HG03354 (cell line): ENCODE results near the gene LARP6.
"Not testable (repeated sequence)": the region's sequence is repeated elsewhere in the genome, so short reads cannot be mapped to it uniquely, and the experiment has no call there.

Experiments used
- ATAC-seq: cut with Tn5 transposase; IDR thresholded peaks from one replicate; pipeline ENCODE4 v1.9.1; 2021; ENCODE audit warnings: mild to moderate bottlenecking; ENCODE audit not compliant: unreplicated experiment, poor library complexity, severe bottlenecking

Gene LARP6

GRCh38 chr15:70853973-70854665 is at the start of gene LARP6:
Gene LARP6 (minus strand): TSS chr15:70854157. CDS start chr15:70854088, 69 bp downstream.
- ATAC-seq, result no peak

GRCh38 chr15:70902107-70902506 is 48.1 kb upstream of the LARP6 start:
- no peak for ATAC-seq

GRCh38 chr15:70892912-70893560 is 39.1 kb upstream of the LARP6 start:
- ATAC-seq, result peak; percentile 46

- ATAC-seq, result peak; percentile 86
Measured at GRCh38 chr15:70892002-70892911, 38.3 kb upstream of the LARP6 start, which contains the start of the genes LRRC49 and THAP10. Gene LRRC49 (plus strand): TSS chr15:70892826. CDS start chr15:70892895, 69 bp downstream. Gene THAP10 (minus strand): TSS chr15:70892433. CDS start chr15:70892272, 161 bp downstream.

GRCh38 chr15:70882361-70882760 is 28.4 kb upstream of the LARP6 start:
- no peak for ATAC-seq

GRCh38 chr15:70880781-70881180 is 26.8 kb upstream of the LARP6 start:
- no peak for ATAC-seq

- ATAC-seq, result no peak
Measured at GRCh38 chr15:70879401-70879800, 25.4 kb upstream of the LARP6 start.

- ATAC-seq, result no peak
Measured at GRCh38 chr15:70876683-70877082, 22.7 kb upstream of the LARP6 start.

GRCh38 chr15:70876011-70876410 is 22.1 kb upstream of the LARP6 start:
- no peak for ATAC-seq

GRCh38 chr15:70875001-70875782 is 21.2 kb upstream of the LARP6 start:
- ATAC-seq, result no peak

- ATAC-seq, result no peak
Measured at GRCh38 chr15:70873232-70874054, 19.5 kb upstream of the LARP6 start.

GRCh38 chr15:70871490-70871889 is 17.5 kb upstream of the LARP6 start:
- ATAC-seq, result not testable (repeated sequence)

- no peak for ATAC-seq
Measured at GRCh38 chr15:70870051-70870450, 16.1 kb upstream of the LARP6 start.

- no peak for ATAC-seq
Measured at GRCh38 chr15:70869346-70869745, 15.4 kb upstream of the LARP6 start.

GRCh38 chr15:70867911-70868467 is 14.0 kb upstream of the LARP6 start:
- no peak for ATAC-seq

GRCh38 chr15:70866982-70867641 is 13.2 kb upstream of the LARP6 start:
- ATAC-seq, result no peak

GRCh38 chr15:70863450-70864218 is 9.7 kb upstream of the LARP6 start:
- no peak for ATAC-seq
